ENCODE results near the gene EPB41L1.

Gene EPB41L1

GRCh38 chr20:36154700-36155628, at the start of gene EPB41L1:
Gene EPB41L1 (plus strand): TSS chr20:36154740. CDS start chr20:36173778, 19,038 bp downstream.
- no peak for DNase-seq (ENCODE audit: low read depth in 2 of 2)

DNA sequence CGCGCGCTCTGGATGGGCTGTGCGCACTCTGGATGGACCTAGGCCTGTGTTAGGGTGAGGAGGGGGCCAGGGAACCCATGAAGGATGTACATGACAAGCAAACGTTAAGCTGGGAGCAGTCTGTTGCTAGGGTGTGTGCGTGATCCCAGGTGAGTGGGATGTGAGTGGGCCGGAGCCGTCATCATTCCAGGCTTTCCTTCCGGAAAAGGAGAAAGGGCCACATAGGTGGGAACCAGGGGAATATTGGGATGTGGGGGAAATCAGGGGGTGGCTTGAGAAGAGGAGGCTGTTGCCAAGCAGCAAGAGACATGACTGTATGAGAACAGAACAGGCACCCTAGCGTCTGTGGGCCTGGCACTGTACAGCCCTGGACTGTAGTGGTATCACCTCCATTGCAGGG, 49.7 kb upstream of the EPB41L1 start:
- DNase-seq (ENCODE audit: low read depth in 2 of 2) = no peak

DNA sequence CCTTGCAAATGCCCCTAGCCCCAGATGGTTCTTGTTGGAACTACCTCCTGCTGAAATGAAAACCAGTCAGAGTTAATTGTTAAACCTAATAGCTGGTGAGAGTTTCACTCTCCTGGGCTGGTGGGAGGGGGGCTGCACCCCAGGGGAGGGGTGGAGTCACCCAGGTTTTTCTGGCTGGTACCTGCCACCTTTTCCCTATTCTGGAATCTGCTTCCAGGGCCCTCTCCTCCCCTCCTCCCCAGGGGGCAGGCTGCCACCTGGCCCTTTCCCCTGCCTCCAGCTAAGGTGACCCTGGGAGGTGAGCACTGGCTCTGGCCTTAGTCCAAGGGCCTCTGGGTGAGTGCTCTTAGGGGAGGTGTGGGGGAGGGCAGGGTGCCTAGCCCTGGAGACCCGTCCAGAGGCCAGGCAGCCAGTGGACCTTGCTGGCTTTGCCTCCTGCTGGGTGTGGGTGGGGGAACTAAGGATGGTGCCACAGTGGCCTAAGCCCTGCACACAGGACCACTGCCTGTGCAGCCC, 48.8 kb upstream of the EPB41L1 start:
- DNase-seq (ENCODE audit: low read depth in 2 of 2) = no peak

DNA sequence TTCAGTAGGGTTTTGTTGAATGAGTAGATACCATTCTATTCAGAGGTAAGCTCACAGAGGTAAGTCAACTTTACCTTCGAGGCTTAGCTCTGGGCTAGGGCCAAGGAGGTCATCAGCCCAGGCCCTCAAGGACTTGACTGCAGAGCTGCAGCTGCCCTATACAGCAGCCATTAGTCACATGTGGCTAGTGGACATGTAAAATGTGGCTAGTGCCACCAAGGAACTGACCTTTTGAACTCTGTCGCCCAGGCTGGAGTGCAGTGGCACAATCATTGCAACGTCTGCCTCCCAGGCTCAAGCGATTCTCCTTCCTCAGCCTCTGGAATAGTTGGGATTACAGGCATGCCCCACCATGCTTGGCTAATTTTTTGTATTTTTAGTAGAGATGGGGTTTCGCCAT, 47.9 kb upstream of the EPB41L1 start:
- DNase-seq (ENCODE audit: low read depth in 2 of 2) = no peak

GRCh38 chr20:36107881-36108280, 46.7 kb upstream of the EPB41L1 start:
- no peak for DNase-seq (ENCODE audit: low read depth in 2 of 2)

DNA sequence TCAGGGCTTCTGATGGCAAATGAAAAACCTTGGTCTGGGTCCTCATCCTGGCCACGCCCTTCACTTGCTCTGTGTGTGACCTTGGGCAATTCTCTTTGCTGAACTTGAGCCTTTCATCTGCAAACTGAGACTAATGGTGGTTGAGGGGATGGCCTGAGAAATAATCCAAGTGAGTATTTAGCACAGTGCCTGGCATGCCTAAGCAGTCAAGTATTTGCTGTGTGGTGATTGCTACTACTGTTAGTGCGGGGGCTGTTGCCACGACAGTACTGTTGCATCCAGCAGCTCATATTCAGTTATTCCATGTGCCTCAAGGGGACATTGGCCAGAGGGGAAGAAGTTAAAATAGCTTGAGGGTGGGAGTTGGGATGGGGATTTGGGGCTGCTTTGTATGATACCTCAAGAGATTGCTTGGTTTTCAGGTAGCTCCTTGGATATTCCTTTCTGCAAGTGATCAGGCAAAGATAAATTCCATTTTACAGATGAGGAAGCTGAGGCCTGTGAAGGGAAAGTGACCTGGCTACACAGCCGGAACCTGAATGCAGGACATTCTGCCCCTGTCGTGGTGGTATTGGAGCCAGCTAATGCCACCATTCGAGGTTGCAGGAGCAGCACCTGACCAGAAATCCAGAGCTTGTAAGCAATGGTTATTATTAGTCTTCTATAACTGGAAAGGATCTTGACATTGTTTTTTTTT, 45.1 kb upstream of the EPB41L1 start:
- DNase-seq (ENCODE audit: low read depth in 2 of 2) = no peak

GRCh38 chr20:36110994-36111393, 43.5 kb upstream of the EPB41L1 start:
- no peak for DNase-seq (ENCODE audit: low read depth in 2 of 2)

GRCh38 chr20:36112112-36112511, 42.4 kb upstream of the EPB41L1 start:
- DNase-seq (ENCODE audit: low read depth in 2 of 2) = no peak

GRCh38 chr20:36113036-36113435, 41.5 kb upstream of the EPB41L1 start:
- no peak for DNase-seq (ENCODE audit: low read depth in 2 of 2)

DNA sequence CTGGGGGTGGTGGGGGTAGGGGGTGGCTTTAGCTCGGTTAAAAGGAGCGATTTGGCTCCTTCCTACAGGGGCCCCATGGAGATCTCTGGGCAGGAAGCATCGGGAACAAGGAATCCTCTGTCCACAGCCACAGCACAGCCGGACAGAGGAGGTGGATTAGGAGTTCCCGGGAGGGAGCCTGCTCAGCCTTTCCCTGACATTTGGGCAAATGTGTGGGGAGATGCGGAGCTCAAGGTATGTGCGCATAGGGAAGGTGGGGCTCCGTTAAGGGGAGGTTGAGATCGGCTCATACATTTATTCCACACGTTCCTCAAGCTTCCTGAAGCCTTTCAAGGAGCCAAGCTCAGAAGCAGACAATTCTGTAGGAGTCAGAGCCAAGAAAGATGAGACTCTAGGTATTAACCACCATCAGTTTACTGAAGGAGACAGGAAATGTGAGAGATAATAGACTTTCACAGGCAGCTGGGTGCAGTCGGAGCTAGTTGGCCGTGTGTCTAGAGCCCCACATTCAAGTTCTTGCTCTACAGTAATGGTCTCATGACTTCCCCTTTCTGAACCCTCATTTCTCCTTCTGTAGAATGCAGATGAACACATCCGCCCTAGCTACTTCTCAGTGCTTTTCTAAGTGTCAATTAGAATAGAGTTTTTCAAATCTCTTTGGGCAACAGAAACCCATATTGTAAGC, 40.8 kb upstream of the EPB41L1 start:
- DNase-seq (ENCODE audit: low read depth in 2 of 2) = no peak

DNA sequence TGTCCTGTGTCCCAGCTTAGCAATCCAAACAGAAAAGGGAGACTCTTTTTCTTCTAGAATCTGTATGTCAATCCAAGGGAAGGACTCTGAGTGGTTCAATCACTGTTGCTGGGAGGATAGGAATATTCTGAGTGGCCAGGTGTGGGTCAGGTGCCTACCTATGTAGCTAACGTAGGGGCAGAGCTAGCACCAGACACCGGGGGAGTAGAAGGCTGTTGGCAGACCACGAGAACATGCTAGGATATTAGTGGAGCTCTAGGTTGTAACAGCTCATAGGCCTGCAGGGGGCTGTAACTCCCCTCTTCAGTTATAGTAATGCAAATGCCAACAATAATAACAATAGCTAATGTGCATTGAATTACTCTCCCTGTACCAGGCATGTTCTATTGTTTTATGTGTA, 39.8 kb upstream of the EPB41L1 start:
- DNase-seq (ENCODE audit: low read depth in 2 of 2) = no peak

DNA sequence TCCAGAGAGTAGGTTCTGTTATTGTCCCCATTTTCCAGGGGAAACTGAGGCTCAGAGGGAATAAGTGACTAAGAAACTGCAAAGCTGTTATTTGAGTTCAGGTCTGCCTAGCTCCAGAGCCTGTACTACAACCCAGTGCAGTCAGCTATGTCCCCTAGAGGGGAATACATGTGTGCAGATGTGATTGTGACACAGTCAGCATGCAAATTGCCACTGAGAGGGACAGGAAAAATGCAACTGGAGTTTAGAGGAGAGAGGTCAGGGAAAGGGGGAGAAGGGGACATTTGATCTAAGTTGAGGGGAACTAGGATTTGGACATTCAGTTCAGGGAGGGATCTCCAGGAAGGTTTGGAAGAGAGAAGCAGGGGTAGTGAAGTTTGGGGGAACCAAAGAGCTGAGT, 38.6 kb upstream of the EPB41L1 start:
- DNase-seq (ENCODE audit: low read depth in 2 of 2) = no peak

- no peak for DNase-seq (ENCODE audit: low read depth in 2 of 2)
Observed at GRCh38 chr20:36116807-36117441, 37.6 kb upstream of the EPB41L1 start.

- no peak for DNase-seq (ENCODE audit: low read depth in 2 of 2)
Observed at GRCh38 chr20:36117638-36118037, 36.9 kb upstream of the EPB41L1 start.

- DNase-seq (ENCODE audit: low read depth in 2 of 2) = no peak
Observed at GRCh38 chr20:36118371-36118770, 36.2 kb upstream of the EPB41L1 start.

DNA sequence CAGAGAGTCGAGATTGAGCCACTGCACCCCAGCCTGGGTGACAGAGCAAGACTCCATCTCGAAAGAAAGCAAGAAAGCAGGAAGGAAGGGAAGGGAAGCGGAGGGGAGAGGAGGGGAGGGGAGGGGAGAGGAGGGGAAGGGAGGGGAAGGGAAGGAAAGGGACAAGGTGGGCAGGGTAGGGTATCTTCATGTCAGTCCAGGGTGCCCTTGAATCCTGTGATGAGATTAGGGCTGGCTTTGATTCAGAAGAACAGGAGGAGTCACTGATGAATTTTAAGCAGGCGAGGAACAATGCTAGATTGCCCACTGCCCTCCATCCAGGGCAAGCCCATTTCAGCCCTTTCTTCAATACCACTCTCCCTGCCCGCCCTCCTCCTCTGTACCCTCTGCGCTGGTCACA, 35.0 kb upstream of the EPB41L1 start:
- DNase-seq (ENCODE audit: low read depth in 2 of 2) = no peak

- no peak for DNase-seq (ENCODE audit: low read depth in 2 of 2)
Observed at GRCh38 chr20:36120241-36120640, 34.3 kb upstream of the EPB41L1 start.

GRCh38 chr20:36120991-36121390, 33.5 kb upstream of the EPB41L1 start:
- no peak for DNase-seq (ENCODE audit: low read depth in 2 of 2)

- DNase-seq (ENCODE audit: low read depth in 2 of 2) = no peak
Observed at GRCh38 chr20:36121981-36122930, 32.3 kb upstream of the EPB41L1 start.

DNA sequence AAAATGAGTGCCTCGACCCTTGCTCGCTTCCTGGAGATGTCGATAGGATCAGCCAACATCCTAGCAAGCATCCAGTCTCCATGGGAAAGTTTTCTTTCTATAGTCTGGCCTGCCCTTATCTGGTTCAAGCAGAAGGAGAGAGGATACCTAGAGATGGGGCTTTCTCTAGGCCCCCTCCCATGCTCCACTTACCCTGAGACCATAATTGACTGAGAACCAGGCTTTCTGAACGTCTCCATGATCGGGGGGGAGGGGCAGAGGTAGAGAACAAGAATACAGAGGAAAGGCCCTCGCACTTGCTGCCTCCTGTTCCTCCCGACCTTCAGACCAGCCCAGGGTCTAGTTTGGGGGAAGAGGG, 31.6 kb upstream of the EPB41L1 start:
- DNase-seq (ENCODE audit: low read depth in 2 of 2) = no peak

DNA sequence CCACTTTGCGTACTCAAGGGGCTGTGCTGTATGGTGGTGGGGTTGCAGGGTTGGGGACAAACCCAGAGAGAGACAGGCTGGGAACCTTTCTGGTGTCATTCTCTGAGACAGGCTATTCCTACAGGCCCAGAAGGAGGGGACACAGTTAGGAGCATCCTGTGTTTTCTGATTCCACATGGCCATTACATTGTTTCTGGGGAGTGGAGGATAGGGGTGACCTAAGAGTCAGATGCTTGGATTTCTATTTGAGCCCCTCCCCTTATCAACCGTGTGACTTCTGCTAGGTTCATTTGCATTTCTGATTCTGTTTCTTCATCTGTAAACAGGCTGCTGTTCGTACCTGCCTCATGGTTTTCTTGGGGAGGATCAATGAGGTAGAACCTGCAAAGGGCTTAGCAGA, 29.4 kb upstream of the EPB41L1 start:
- DNase-seq (ENCODE audit: low read depth in 2 of 2) = no peak

All from stimulated activated CD8-positive, alpha-beta memory T cell treated with anti-CD3 and anti-CD28 coated beads, Interleukin-15, amount 100 ng/mL, for 4 hours (primary cell).